ENCODE data around the gene PRPF38A.
A peak's percentile ranks its signal among the peaks of the same experiment; 100 is the strongest.

PRPF38A gene

DNA sequence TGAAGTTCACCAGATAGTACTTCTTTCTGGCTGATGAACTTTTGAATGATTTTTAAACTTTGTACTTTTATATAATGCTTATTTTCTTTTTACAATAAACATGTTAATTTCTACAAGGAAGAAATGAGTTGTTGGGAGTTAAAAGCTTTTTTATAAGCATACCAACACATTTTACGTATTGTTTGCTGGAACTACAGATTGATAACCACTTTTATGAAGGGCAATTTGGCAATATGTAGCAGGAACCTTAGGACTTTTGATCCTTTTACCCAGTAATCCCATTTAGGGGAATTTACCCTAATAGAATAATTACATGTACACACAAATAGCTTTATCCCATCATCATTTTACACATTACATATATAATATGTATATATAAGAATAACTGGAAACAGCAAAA lies 16.3 kb downstream of the PRPF38A start:
- TF ChIP-seq, protein P1, sequence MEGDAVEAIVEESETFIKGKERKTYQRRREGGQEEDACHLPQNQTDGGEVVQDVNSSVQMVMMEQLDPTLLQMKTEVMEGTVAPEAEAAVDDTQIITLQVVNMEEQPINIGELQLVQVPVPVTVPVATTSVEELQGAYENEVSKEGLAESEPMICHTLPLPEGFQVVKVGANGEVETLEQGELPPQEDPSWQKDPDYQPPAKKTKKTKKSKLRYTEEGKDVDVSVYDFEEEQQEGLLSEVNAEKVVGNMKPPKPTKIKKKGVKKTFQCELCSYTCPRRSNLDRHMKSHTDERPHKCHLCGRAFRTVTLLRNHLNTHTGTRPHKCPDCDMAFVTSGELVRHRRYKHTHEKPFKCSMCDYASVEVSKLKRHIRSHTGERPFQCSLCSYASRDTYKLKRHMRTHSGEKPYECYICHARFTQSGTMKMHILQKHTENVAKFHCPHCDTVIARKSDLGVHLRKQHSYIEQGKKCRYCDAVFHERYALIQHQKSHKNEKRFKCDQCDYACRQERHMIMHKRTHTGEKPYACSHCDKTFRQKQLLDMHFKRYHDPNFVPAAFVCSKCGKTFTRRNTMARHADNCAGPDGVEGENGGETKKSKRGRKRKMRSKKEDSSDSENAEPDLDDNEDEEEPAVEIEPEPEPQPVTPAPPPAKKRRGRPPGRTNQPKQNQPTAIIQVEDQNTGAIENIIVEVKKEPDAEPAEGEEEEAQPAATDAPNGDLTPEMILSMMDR (IDR thresholded peaks at IDR 0.05; ENCODE audit: insufficient read depth, low read depth, low read length, missing control alignments) = no peak
- DNase-seq (ENCODE audit: low read depth) = no peak
- H3K4me3 ChIP-seq (ENCODE audit: low read length) = no peak overlapping the region

- TF ChIP-seq, protein P1 (IDR thresholded peaks at IDR 0.05; ENCODE audit: insufficient read depth, low read depth, low read length, missing control alignments) = no peak
- no peak overlapping the region for H3K4me3 ChIP-seq (ENCODE audit: low read length)
- no peak for DNase-seq (ENCODE audit: low read depth)
Measured at GRCh38 chr1:52423055-52423454, 18.7 kb downstream of the PRPF38A start.

GRCh38 chr1:52423771-52424170 lies 19.4 kb downstream of the PRPF38A start:
- DNase-seq (ENCODE audit: low read depth) = no peak
- TF ChIP-seq, protein P1 (IDR thresholded peaks at IDR 0.05; ENCODE audit: insufficient read depth, low read depth, low read length, missing control alignments) = no peak
- no peak overlapping the region for H3K4me3 ChIP-seq (ENCODE audit: low read length)

DNA sequence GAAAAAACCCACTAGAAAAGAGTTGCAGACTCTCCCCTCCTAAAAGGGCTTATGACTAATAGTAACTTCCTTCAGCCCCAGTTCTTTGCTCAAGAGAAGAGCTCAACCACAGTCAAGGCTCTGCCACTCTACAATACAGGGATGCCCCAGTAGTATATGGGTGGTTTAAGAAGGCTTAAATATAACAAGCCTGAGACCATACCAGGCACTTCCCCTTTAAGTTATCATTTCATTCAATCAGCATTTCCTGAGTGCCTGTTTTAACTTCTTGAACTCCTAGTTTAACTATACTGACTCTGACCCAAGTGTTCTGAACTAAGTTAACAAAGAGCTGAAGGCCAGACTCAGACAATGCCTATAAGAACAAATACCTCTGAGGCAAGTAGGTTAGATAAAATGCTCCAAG lies 19.8 kb downstream of the PRPF38A start:
- TF ChIP-seq, protein P1 (IDR thresholded peaks at IDR 0.05; ENCODE audit: insufficient read depth, low read depth, low read length, missing control alignments) = no peak
- DNase-seq (ENCODE audit: low read depth) = no peak
- H3K4me3 ChIP-seq (ENCODE audit: low read length) = no peak overlapping the region

DNA sequence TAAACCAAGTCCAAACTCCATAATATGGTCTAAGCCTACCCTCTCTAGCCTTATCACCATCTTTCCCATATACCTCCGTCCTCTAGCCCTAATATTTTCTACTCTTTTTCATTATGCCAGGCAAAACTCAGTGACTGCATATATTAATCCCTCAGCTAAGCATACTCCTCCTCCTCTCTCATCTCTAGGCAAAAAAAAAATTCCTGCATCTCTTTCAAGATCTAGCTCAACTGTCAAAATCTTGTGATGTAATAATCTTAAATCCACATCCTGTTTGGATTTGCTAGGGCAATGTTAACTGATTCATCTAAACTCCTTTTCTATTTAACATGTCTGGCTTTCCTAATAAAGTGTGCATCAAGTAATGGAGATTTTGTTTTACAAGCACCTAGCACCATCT lies 20.4 kb downstream of the PRPF38A start:
- DNase-seq (ENCODE audit: low read depth) = no peak
- TF ChIP-seq, protein P1 (IDR thresholded peaks at IDR 0.05; ENCODE audit: insufficient read depth, low read depth, low read length, missing control alignments) = no peak
- no peak overlapping the region for H3K4me3 ChIP-seq (ENCODE audit: low read length)

DNA sequence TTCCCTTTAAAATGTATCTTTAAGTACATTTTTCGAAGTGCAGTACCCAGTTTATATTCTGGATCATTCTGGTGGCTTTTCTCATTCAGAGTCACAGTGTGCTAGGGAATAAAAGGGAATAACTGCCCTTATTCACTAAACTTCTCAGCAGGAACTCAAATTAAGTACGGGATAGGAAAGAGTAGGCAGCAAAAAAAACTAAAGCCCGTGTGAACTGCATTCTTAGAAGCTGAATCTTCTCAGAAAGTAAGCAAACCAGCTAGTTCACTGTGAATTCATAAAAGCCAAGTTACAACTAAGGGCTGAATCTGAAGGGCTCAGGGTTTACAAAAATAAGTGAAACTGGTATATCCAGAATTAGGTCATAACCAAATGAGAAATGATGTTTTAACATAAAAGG lies 22.0 kb downstream of the PRPF38A start:
- DNase-seq (ENCODE audit: low read depth) = peak; percentile 71
- TF ChIP-seq, protein P1 (IDR thresholded peaks at IDR 0.05; ENCODE audit: insufficient read depth, low read depth, low read length, missing control alignments) = no peak
- no peak overlapping the region for H3K4me3 ChIP-seq (ENCODE audit: low read length)

DNA sequence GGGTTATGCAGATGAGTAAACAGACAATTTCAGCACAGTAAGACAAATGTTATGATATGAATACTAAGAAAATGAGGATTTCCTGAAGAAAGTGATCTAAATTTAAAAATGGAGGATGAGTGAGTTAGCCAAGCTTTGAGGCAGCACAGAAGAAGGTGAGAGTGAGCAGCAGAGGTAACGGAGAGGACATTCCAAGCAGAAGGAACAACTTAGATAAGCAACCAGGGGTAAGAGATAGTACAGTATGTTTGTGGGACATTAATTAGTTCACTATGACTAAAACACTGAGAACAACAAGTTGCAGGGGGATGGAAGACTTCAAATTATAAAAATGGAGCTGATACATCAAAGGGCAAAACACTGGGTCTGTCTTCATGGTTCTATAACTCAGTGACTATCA lies 22.8 kb downstream of the PRPF38A start:
- no peak overlapping the region for H3K4me3 ChIP-seq (ENCODE audit: low read length)
- TF ChIP-seq, protein P1 (IDR thresholded peaks at IDR 0.05; ENCODE audit: insufficient read depth, low read depth, low read length, missing control alignments) = no peak
- DNase-seq (ENCODE audit: low read depth) = no peak

All from epithelial cell of esophagus (primary cell).